NB4 (cell line): Measurements from ENCODE around the gene TEAD1.

Experiments
- MYC ChIP-seq: IDR thresholded peaks from 2 replicates; pipeline ENCODE4 v1.6.1; 2011; ENCODE audit warnings: low read depth, low read length
- POLR2A ChIP-seq: IDR thresholded peaks from 2 replicates; pipeline ENCODE4 v1.6.1; 2011; ENCODE audit warnings: mild to moderate bottlenecking; ENCODE audit not compliant: insufficient read length; ENCODE audit errors: extremely low read depth
- TF ChIP-seq, protein P1 (sequence below): IDR thresholded peaks from 2 replicates; pipeline ENCODE4 v1.6.1; 2011; ENCODE audit warnings: low read depth, low read length
- TF ChIP-seq, protein P2 (sequence below): IDR thresholded peaks from one replicate; pipeline ENCODE4 v1.5.1; 2012; ENCODE audit warnings: low read depth, low read length

DNA sequence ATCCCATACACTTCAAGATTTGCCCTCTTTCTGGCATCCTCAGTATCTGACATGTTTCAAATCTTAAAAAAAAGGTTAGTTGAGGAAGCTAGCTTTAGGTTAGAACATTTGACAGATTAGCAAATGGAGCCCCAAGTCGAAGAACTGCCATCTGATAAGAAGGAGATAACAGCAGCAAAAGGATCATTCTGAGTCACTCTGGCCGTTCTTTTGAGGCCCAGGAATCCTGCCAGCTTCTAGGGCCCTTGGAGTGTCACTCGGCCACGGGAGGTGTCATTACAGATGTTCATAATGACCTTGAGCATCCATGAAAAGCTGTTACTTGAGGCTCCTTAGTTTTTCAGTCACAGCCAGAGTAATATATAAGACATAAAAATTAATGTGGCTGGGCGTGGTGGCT lies 202.8 kb downstream of the TEAD1 start:
- TF ChIP-seq, protein P1, sequence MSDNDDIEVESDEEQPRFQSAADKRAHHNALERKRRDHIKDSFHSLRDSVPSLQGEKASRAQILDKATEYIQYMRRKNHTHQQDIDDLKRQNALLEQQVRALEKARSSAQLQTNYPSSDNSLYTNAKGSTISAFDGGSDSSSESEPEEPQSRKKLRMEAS, result no peak
- TF ChIP-seq, protein P2, sequence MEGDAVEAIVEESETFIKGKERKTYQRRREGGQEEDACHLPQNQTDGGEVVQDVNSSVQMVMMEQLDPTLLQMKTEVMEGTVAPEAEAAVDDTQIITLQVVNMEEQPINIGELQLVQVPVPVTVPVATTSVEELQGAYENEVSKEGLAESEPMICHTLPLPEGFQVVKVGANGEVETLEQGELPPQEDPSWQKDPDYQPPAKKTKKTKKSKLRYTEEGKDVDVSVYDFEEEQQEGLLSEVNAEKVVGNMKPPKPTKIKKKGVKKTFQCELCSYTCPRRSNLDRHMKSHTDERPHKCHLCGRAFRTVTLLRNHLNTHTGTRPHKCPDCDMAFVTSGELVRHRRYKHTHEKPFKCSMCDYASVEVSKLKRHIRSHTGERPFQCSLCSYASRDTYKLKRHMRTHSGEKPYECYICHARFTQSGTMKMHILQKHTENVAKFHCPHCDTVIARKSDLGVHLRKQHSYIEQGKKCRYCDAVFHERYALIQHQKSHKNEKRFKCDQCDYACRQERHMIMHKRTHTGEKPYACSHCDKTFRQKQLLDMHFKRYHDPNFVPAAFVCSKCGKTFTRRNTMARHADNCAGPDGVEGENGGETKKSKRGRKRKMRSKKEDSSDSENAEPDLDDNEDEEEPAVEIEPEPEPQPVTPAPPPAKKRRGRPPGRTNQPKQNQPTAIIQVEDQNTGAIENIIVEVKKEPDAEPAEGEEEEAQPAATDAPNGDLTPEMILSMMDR, result no peak
- TF ChIP-seq MYC (no peak), POLR2A (no peak)
